Prostate gland (tissue), 2 donors: Measurements from ENCODE around the gene SRBD1. TPM values are rescaled to one million over a fixed set of nuclear protein-coding genes. Genes with fewer than 3 reads are reported as not detected.

ENCODE experiments used
- DNase-seq: peaks from one replicate; pipeline ENCODE4 v3.0.0-alpha.2; 2019; ENCODE audit warnings: low spot score
- H3K27ac ChIP-seq, 2 donors: fragments of 200-600 bp; sonication (generic); 2 replicates each; pipeline ENCODE4 v1.5.1; 2017 to 2019
- H3K27me3 ChIP-seq: fragments of 200-600 bp; sonication (generic); replicated peaks from 2 replicates; pipeline ENCODE4 v1.5.1; 2019; ENCODE audit not compliant: insufficient read depth
- H3K36me3 ChIP-seq, 2 donors: fragments of 200-600 bp; sonication (generic); 1 replicate in 1 of 2; 2 replicates in 1 of 2; pipeline versions ENCODE4 v1.5.1 to v1.8.1; 2017 to 2019
- H3K4me1 ChIP-seq: fragments of 200-600 bp; sonication (generic); replicated peaks from 2 replicates; pipeline ENCODE4 v1.5.1; 2019
- H3K4me3 ChIP-seq, 2 donors: fragments of 200-600 bp; sonication (generic); 2 replicates each; pipeline ENCODE4 v1.5.1; 2017 to 2019
- H3K9me3 ChIP-seq: fragments of 200-600 bp; sonication (generic); 2 replicates; pipeline ENCODE4 v1.5.1; 2017
- CTCF ChIP-seq, 4 experiments: fragments of 200-600 bp in 2 of 4; fragments of 450-650 bp in 2 of 4; sonication (generic) in 2 of 4; IDR thresholded peaks; 1 replicate in 3 of 4; 2 replicates in 1 of 4; pipeline ENCODE4 v1.5.1; 2016 to 2019; ENCODE audit warnings: antibody characterized with exemption in 4 of 4, mild to moderate bottlenecking in 2 of 4, moderate library complexity in 2 of 4
- POLR2A ChIP-seq: fragments of 450-650 bp; IDR thresholded peaks from one replicate; pipeline ENCODE4 v1.6.1; 2016; ENCODE audit warnings: antibody characterized with exemption, mild to moderate bottlenecking
- POLR2AphosphoS5 ChIP-seq: sonication (generic); formaldehyde crosslinking; IDR thresholded peaks from one replicate; pipeline ENCODE4 v1.6.1; 2017; ENCODE audit warnings: antibody characterized with exemption
- WGBS: methylation state at CpG from one replicate; pipeline ENCODE4 v1.1.5; 2018; 5-methylcytosine and 5-hydroxymethylcytosine counted together
- intact Hi-C: fragments of 100-400 bp; cut with DNase I; formaldehyde crosslinking; loops from one replicate; pipeline ENCODE4 v1.14.2; 2022
- total RNA-seq, 2 donors: library from RNA; depleted of rRNA; stranded (reverse); fragments of >200 nt; gene quantifications; one replicate each; pipeline ENCODE4 v1.1.0, GENCODE V29; 2016

The SRBD1 gene
- total RNA-seq, 2 donors from 2014 or later, result 16.5 to 25.9 TPM

GRCh38 chr2:45614871-45615415, 3.9 kb upstream of the SRBD1 start:
- TF ChIP-seq POLR2AphosphoS5 (no peak), POLR2A (no peak), CTCF (IDR thresholded peaks at IDR 0.05) (no peak)
- DNase-seq, result no peak
- Histone ChIP-seq H3K36me3 (no peaks in the 10 kb centered on the region), H3K4me1 (no peaks in the 10 kb centered on the region), H3K27ac (no peak overlapping the region), H3K27me3 (no peaks in the 10 kb centered on the region), H3K4me3 (no peak overlapping the region), H3K9me3 (no peaks in the 10 kb centered on the region)
- WGBS, result 75% methylated on average over 3 of the region's 3 CpGs
- intact Hi-C loops, result no loop called here

GRCh38 chr2:45614330-45614729, 3.3 kb upstream of the SRBD1 start:
- H3K4me1 ChIP-seq, result no peaks in the 10 kb centered on the region
- no peak overlapping the region for H3K4me3 ChIP-seq
- H3K27me3 ChIP-seq, result no peaks in the 10 kb centered on the region
- H3K36me3 ChIP-seq, result no peaks in the 10 kb centered on the region
- no peaks in the 10 kb centered on the region for H3K9me3 ChIP-seq
- DNase-seq, result no peak
- no peak for TF ChIP-seq CTCF (IDR thresholded peaks at IDR 0.05)
- TF ChIP-seq POLR2A, result no peak
- no peak for TF ChIP-seq POLR2AphosphoS5
- intact Hi-C loops, result no loop called here
- H3K27ac ChIP-seq, result no peak overlapping the region
- 53% methylated on average over 1 of the region's 1 CpG for WGBS

- H3K4me3 ChIP-seq, result no peak overlapping the region
- no peaks in the 10 kb centered on the region for H3K36me3 ChIP-seq
- no peak for DNase-seq
- WGBS, result 64% methylated on average over 2 of the region's 2 CpGs
- TF ChIP-seq POLR2A, result no peak
- TF ChIP-seq CTCF (IDR thresholded peaks at IDR 0.05), result no peak
- no peak for TF ChIP-seq POLR2AphosphoS5
- H3K9me3 ChIP-seq, result no peaks in the 10 kb centered on the region
- no peaks in the 10 kb centered on the region for H3K4me1 ChIP-seq
- H3K27ac ChIP-seq, result no peak overlapping the region
- no peaks in the 10 kb centered on the region for H3K27me3 ChIP-seq
- intact Hi-C loops, result no loop called here
Measured at GRCh38 chr2:45612731-45613130, 1.7 kb upstream of the SRBD1 start.

- Histone ChIP-seq H3K9me3 (no peaks in the 10 kb centered on the region), H3K27ac (no peak overlapping the region), H3K4me3 (no peak overlapping the region), H3K4me1 (no peaks in the 10 kb centered on the region), H3K36me3 (no peaks in the 10 kb centered on the region), H3K27me3 (no peaks in the 10 kb centered on the region)
- intact Hi-C loops, result no loop called here
- TF ChIP-seq CTCF (IDR thresholded peaks at IDR 0.05), result no peak
- TF ChIP-seq POLR2AphosphoS5, result no peak
- no peak for TF ChIP-seq POLR2A
- DNase-seq, result no peak
- WGBS, result 81% methylated on average over 2 of the region's 2 CpGs
Measured at GRCh38 chr2:45612285-45612684, 1.2 kb upstream of the SRBD1 start.

GRCh38 chr2:45610281-45611019, 617 bp downstream of the SRBD1 start:
- 1% methylated on average over 23 of the region's 23 CpGs for WGBS
- peak; percentile 42 for DNase-seq
- H3K4me3 ChIP-seq, result peak overlapping the region; percentile 72 to 76

More at GRCh38 chr2:45610281-45611019, 617 bp downstream of the SRBD1 start:
- no peak for TF ChIP-seq POLR2A
- TF ChIP-seq CTCF (IDR thresholded peaks at IDR 0.05), result peak in 3 of 4 experiments; percentile 37 to 53 (median 40)
- peak; percentile 59 for TF ChIP-seq POLR2AphosphoS5
- Histone ChIP-seq H3K9me3 (no peaks in the 10 kb centered on the region), H3K4me1 (no peaks in the 10 kb centered on the region), H3K36me3 (no peaks in the 10 kb centered on the region), H3K27me3 (no peaks in the 10 kb centered on the region), H3K27ac (peak overlapping the region; percentile 88 to 89)
- intact Hi-C loops, result no loop called here
